Cardiac fibroblast (primary cell): ENCODE results near the gene ACKR1.

ENCODE experiments used
- DNase-seq, 2 donors: peaks; one replicate each; pipeline versions ENCODE4 v3.0.0 to v3.0.0-alpha.2; 2010; ENCODE audit warnings: low read depth in 2 of 2
- H3K4me3 ChIP-seq, 2 donors: replicated peaks in 1 of 2; 1 replicate in 1 of 2; 2 replicates in 1 of 2; pipeline ENCODE4 v1.5.1; 2011; ENCODE audit warnings: low read depth in 2 of 2, low read length in 2 of 2, mild to moderate bottlenecking in 2 of 2, moderate library complexity in 1 of 2
- TF ChIP-seq, protein P1 (sequence below): IDR thresholded peaks from one replicate; pipeline ENCODE4 v1.5.1; 2011; ENCODE audit warnings: low read depth, mild to moderate bottlenecking, low read length, inconsistent platforms

ACKR1 gene

DNA sequence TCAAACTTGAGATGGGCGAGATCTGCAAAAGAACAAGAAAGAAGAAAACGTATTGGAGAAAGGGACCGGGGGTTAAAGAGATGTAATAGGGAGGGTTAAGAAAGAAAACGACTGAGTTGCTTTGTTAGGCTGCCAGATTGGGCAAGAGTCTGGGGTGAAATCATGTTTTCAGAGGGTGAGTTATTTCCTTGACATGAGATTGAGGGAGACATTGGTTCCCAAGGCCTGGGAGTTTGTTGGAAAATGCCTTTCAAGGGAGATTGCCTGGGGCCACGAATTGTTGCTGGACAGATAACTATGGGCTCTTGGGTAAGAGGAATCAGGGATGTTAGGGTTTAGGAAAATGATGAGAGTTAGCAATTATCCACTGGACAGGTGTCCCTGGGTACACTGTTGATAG, 34.0 kb upstream of the ACKR1 start:
- peak overlapping the region in 1 of 2 donors; percentile 30 for H3K4me3 ChIP-seq
- DNase-seq = peak; percentile 50 to 79
- TF ChIP-seq, protein P1, sequence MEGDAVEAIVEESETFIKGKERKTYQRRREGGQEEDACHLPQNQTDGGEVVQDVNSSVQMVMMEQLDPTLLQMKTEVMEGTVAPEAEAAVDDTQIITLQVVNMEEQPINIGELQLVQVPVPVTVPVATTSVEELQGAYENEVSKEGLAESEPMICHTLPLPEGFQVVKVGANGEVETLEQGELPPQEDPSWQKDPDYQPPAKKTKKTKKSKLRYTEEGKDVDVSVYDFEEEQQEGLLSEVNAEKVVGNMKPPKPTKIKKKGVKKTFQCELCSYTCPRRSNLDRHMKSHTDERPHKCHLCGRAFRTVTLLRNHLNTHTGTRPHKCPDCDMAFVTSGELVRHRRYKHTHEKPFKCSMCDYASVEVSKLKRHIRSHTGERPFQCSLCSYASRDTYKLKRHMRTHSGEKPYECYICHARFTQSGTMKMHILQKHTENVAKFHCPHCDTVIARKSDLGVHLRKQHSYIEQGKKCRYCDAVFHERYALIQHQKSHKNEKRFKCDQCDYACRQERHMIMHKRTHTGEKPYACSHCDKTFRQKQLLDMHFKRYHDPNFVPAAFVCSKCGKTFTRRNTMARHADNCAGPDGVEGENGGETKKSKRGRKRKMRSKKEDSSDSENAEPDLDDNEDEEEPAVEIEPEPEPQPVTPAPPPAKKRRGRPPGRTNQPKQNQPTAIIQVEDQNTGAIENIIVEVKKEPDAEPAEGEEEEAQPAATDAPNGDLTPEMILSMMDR = no peak

DNA sequence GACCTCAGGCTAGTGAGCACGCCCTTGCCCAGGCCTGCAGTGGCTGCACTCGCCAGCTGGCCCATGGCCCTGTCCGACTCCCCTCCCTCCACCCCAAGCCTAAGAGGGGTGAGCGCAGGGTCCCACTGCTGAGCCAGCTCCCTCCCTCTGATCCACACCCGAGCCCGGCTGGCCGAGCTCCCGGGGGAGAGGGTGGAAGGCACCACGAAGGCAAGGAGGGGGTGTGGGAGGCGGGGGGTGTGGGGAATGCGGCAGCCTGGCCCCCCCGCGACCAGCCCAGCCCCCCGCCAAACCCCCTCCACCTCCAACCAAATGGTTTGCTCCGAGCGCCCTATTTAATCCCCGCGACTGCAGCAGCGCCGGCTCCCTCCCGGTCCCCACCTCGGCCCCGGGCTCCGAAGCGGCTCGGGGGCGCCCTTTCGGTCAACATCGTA, 33.4 kb upstream of the ACKR1 start, which contains the start of gene CADM3:
CADM3 (plus strand) TSS at position 362 of the 434 bp plus-strand sequence. CDS start 151 bp downstream, outside the sequence.
- TF ChIP-seq, protein P1 = no peak
- peak within 1 kb of the TSS; percentile 55 to 67 for H3K4me3 ChIP-seq
- DNase-seq = peak; percentile 13 to 85

DNA sequence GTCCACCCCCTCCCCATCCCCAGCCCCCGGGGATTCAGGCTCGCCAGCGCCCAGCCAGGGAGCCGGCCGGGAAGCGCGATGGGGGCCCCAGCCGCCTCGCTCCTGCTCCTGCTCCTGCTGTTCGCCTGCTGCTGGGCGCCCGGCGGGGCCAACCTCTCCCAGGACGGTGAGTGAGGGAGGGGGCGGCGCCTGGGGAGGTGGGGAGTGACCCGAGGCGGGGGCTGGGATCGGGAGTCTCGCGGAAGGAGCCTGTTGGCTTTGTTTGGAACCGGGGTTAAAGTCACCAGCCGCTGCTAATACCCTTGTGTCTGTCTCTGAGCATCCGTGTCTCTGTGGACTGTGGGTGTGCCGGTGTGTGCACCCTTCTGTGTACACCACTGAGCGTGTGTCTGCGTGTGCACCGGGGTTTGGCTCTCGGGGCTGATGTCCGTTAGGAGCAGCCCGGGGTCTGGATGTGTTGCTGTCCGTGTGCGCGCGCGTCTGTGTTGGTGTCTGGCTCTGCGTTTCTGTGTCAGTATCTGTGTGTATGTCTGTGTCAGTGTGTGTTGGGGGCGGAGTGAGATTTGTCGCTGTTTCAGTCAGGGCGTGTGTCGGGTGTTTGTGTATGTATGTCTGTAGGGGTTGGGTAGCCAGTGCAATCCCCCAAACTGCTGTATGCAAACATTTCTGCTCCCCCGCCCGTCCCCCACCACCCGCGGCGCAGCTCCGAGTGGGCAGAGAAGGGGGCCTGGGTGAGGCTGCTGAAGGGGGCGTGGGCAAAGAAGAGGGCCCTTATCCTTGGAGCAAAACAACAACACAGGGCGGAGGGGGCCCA, 32.8 kb upstream of the ACKR1 start:
- TF ChIP-seq, protein P1 = no peak
- DNase-seq = no peak
- H3K4me3 ChIP-seq = peak overlapping the region; percentile 55 to 67

DNA sequence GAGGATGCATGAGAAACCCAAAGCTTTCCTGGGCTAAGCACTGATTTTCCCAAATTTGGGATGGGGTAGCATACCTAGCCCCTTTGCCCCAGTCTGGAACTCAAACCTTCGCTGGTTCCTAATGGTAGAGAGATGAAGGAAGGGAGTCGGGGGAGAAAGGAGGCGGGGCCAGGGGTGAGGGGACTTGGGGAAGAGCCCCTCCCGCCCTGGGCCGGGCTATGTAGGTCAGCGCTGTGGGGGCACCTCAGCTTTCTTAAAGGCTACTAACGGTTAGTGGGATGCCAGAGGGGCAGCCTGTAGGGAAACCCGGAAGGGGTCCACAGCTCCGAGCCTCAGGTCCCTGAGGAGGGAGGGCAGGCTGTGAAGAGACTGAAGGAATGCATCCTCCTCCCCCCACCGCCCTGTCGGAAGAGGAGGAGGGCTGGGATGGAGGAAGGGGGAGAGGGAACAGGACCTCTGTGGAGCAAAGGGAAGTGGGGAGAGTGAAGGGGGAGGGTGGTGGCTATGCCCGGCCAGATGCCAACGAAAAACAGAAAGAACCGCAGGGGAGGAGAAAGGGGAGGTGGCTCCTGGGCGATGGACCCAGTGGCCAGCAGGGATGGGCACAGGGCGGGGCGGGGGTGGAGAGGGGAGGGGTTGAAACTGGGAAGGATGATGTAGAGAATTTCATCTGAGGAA, 31.9 kb upstream of the ACKR1 start:
- DNase-seq = peak in 1 of 2 donors; percentile 87
- TF ChIP-seq, protein P1 = no peak
- peak overlapping the region; percentile 55 to 67 for H3K4me3 ChIP-seq

DNA sequence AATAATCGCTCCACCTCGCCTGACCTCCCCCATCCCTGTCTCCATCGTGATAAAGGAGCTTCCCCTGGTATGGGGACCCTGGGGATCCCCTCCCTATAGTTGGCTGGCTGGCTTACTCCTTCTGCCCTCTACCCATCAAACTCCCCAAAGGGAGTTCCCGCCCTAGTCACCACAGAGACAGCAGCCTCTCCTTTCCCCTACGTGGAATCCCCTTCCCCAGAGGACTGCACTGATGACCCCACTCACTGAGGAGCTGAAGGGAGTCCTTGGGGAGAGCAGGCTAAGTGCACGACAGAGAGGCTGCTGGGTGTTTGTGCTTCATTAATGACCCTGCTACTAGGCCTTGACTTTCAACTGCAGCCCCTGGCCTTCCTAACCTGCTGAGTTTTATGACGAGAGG, 31.4 kb upstream of the ACKR1 start:
- TF ChIP-seq, protein P1 = no peak
- no peak for DNase-seq
- H3K4me3 ChIP-seq = peak overlapping the region in 1 of 2 donors; percentile 67

DNA sequence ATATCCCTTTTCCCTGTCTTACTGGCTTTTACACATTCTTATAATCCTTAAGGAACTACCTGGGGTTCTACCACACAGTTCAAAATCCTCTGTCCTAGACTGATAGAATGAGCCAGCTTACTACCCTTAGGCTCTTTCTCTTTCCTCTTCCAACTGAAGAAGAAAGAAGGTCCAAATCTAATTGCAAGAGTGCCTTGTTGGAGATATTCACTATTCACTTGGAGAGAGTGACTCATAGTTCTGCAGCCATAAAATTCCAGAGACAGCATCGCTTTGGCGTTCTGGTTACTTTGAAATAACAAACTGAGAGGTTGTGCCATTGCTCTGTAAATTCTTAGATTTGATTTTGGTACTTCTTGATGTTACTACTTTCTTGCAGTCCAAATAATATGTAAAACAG, 29.1 kb upstream of the ACKR1 start:
- DNase-seq = no peak
- H3K4me3 ChIP-seq = no peak overlapping the region
- TF ChIP-seq, protein P1 = no peak
